Measurements from ENCODE around the gene TRMT2A. TPM values are rescaled to one million over a fixed set of nuclear protein-coding genes. Genes with fewer than 3 reads are reported as not detected.

Gene TRMT2A
- total RNA-seq, 1 experiment from 2014 or later = 66.7 TPM

DNA sequence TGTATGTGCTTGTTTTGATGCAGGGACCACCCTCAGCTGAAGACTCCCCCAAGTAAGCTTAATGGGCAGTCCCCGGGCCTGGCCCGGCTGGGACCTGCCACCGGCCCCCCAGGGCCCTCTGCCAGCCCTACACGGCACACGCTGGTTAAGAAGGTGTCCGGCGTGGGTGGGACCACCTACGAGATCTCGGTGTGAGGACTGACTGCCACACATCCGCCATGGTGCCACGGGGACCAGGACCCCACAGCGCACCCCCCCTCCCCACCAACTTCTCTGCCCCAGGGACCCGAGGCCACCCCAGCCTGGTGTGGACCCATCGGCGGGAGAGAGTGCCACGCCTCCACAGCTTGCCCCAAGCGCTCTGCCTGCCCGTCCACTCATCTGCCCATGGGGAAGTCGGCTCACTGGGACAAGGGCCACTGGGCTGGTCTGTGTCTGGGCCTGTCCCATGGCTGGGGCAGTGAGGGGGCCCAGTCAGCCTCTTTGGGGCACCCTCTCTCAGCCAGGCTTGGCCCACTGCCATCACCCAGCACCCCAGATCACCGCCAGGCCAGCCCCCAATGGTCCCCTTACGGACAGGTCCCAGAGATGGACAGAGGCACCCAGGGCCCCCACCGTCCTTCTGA lies 28.3 kb upstream of the TRMT2A start:
- intact Hi-C loops (cut with micrococcal nuclease; ENCODE audit: unreplicated experiment) = no loop called here
- no peak for ATAC-seq
- Histone ChIP-seq H3K36me3 (ENCODE audit: control insufficient read depth, insufficient read depth, low read length) (no peaks in the 10 kb centered on the region), H3K4me3 (ENCODE audit: low read depth in 2 of 2, low read length in 2 of 2) (no peak overlapping the region), H3K4me1 (ENCODE audit: control insufficient read depth, insufficient read depth, low read length) (no peaks in the 10 kb centered on the region), H3K27ac (ENCODE audit: low read length) (no peak overlapping the region), H3K9me3 (ENCODE audit: control insufficient read depth, insufficient read depth, low read depth, low read length) (no peaks in the 10 kb centered on the region), H3K27me3 (ENCODE audit: control insufficient read depth, insufficient read depth, low read length) (no peaks in the 10 kb centered on the region)
- ChIA-PET POLR2A (no interaction called here), CTCF (no interaction called here)
- no peak for DNase-seq (ENCODE audit: low read depth, low spot score)
- BruUV-seq (replicated peaks) = no TSS peak
- in situ Hi-C loops (cut with HindIII; ENCODE audit: low pct_unique_long_range_greater_than_20kb, low sequenced_read_pairs) = no loop called here
- TF ChIP-seq CTCF (IDR thresholded peaks at IDR 0.05) (no peak), POLR2AphosphoS5 (IDR thresholded peaks at IDR 0.05; ENCODE audit: low read depth, low read length) (no peak), REST (IDR thresholded peaks at IDR 0.05; ENCODE audit: insufficient read depth in 1 of 2, low read depth in 2 of 2, low read length in 1 of 2) (no peak), SIN3A (IDR thresholded peaks at IDR 0.05; ENCODE audit: borderline replicate concordance, insufficient read depth, low read depth, low read length) (no peak), TCF7L2 (IDR thresholded peaks at IDR 0.05; ENCODE audit: low read depth, low read length) (no peak)

GRCh38 chr22:20143883-20144665 lies 27.0 kb upstream of the TRMT2A start:
- Histone ChIP-seq H3K27ac (ENCODE audit: low read length) (no peak overlapping the region), H3K9me3 (ENCODE audit: control insufficient read depth, insufficient read depth, low read depth, low read length) (no peaks in the 10 kb centered on the region), H3K27me3 (ENCODE audit: control insufficient read depth, insufficient read depth, low read length) (no peaks in the 10 kb centered on the region), H3K4me1 (ENCODE audit: control insufficient read depth, insufficient read depth, low read length) (no peaks in the 10 kb centered on the region), H3K4me3 (ENCODE audit: low read depth in 2 of 2, low read length in 2 of 2) (no peak overlapping the region), H3K36me3 (ENCODE audit: control insufficient read depth, insufficient read depth, low read length) (no peaks in the 10 kb centered on the region)
- POLR2A ChIA-PET = interaction anchor here (0.6 kb wide), 1 partner anchor 174 kb away, joined by 3 read pairs; no protein-coding TSS in a partner anchor
- ATAC-seq (no peak), DNase-seq (ENCODE audit: low read depth, low spot score) (no peak)
- no TSS peak for BruUV-seq (replicated peaks)
- CTCF ChIA-PET = no interaction called here
- intact Hi-C loops (cut with micrococcal nuclease; ENCODE audit: unreplicated experiment) = no loop called here
- in situ Hi-C loops (cut with HindIII; ENCODE audit: low pct_unique_long_range_greater_than_20kb, low sequenced_read_pairs) = no loop called here
- TF ChIP-seq POLR2AphosphoS5 (IDR thresholded peaks at IDR 0.05; ENCODE audit: low read depth, low read length) (no peak), TCF7L2 (IDR thresholded peaks at IDR 0.05; ENCODE audit: low read depth, low read length) (no peak), REST (IDR thresholded peaks at IDR 0.05; ENCODE audit: insufficient read depth in 1 of 2, low read depth in 2 of 2, low read length in 1 of 2) (no peak), CTCF (IDR thresholded peaks at IDR 0.05) (no peak), SIN3A (IDR thresholded peaks at IDR 0.05; ENCODE audit: borderline replicate concordance, insufficient read depth, low read depth, low read length) (no peak)

Data from Panc1 (cell line).